ENCODE measurements around the gene CSRP1. TPM values are rescaled to one million over a fixed set of nuclear protein-coding genes. Genes with fewer than 3 reads are reported as not detected.

Gene CSRP1
- total and polyA plus RNA-seq, 2 of the 13 experiments (the other 11 are each of a cell fraction or from before 2014, with no cell fraction given), result 17.7 to 68.9 TPM

DNA sequence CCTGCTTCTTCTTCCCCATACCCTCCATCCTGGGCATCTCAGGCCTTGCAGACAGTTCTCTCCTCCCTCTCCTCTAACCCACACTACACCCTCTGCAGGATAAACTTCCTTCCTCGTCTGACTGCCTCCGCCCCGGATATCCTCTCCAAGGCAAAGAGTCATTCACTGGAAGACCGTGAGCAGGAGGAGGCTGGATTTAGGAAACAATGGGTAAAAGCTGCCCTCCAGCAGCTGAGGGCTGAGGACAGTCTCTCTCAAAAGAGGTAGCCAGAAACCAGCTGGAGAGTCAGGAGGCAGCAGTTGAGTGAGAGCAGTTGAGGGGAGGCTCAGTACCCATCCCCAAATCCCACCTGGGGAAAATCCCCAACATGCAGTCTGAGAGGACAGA, 1.4 kb downstream of the CSRP1 start:
- Histone ChIP-seq H3K4me3 (replicated peaks in 1 of 3; ENCODE audit: insufficient read depth in 1 of 3, low read depth in 2 of 3, low read length in 3 of 3) (peak overlapping the region in 1 of 3 experiments; percentile 19; a peak in 2 of 6 replicates), H3K4me2 (ENCODE audit: low read depth, low read length) (peak overlapping the region; percentile 87), H3K79me2 (ENCODE audit: insufficient read depth, low read length) (no peaks in the 10 kb centered on the region), H3K9me3 (ENCODE audit: low read length) (no peaks in the 10 kb centered on the region), H3K36me3 (replicated peaks in 1 of 2; ENCODE audit: control insufficient read depth in 1 of 2, insufficient read depth in 2 of 2, low read length in 2 of 2) (no peaks in the 10 kb centered on the region), H3K27me3 (ENCODE audit: control insufficient read depth in 1 of 2, insufficient read depth in 2 of 2, low read length in 2 of 2) (no peaks in the 10 kb centered on the region; a peak in 1 of 5 replicates), H4K20me1 (ENCODE audit: insufficient read depth, low read length) (no peaks in the 10 kb centered on the region), H3K9ac (ENCODE audit: insufficient read depth, low read depth, low read length) (no peak overlapping the region), H3K27ac (ENCODE audit: extremely low read length, insufficient read depth, low read length) (no peak overlapping the region), H3K4me1 (ENCODE audit: insufficient read depth, low read length) (peaks cover 68% of the 10 kb centered on the region), H2AFZ (ENCODE audit: low read length) (no peak overlapping the region)
- in situ Hi-C loops (cut with HindIII; ENCODE audit: extremely low pct_ligation_motif_present, low pct_unique_long_range_greater_than_20kb) (no loop called here), intact Hi-C loops (cut with micrococcal nuclease; ENCODE audit: unreplicated experiment) (no loop called here)
- TF ChIP-seq, protein P1, sequence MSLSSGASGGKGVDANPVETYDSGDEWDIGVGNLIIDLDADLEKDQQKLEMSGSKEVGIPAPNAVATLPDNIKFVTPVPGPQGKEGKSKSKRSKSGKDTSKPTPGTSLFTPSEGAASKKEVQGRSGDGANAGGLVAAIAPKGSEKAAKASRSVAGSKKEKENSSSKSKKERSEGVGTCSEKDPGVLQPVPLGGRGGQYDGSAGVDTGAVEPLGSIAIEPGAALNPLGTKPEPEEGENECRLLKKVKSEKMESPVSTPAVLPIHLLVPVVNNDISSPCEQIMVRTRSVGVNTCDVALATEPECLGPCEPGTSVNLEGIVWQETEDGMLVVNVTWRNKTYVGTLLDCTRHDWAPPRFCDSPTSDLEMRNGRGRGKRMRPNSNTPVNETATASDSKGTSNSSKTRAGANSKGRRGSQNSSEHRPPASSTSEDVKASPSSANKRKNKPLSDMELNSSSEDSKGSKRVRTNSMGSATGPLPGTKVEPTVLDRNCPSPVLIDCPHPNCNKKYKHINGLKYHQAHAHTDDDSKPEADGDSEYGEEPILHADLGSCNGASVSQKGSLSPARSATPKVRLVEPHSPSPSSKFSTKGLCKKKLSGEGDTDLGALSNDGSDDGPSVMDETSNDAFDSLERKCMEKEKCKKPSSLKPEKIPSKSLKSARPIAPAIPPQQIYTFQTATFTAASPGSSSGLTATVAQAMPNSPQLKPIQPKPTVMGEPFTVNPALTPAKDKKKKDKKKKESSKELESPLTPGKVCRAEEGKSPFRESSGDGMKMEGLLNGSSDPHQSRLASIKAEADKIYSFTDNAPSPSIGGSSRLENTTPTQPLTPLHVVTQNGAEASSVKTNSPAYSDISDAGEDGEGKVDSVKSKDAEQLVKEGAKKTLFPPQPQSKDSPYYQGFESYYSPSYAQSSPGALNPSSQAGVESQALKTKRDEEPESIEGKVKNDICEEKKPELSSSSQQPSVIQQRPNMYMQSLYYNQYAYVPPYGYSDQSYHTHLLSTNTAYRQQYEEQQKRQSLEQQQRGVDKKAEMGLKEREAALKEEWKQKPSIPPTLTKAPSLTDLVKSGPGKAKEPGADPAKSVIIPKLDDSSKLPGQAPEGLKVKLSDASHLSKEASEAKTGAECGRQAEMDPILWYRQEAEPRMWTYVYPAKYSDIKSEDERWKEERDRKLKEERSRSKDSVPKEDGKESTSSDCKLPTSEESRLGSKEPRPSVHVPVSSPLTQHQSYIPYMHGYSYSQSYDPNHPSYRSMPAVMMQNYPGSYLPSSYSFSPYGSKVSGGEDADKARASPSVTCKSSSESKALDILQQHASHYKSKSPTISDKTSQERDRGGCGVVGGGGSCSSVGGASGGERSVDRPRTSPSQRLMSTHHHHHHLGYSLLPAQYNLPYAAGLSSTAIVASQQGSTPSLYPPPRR (CRISPR knock-in tag; IDR thresholded peaks at IDR 0.05; ENCODE audit: borderline replicate concordance), result no peak
- TF ChIP-seq ZNF549 (CRISPR knock-in tag; IDR thresholded peaks at IDR 0.05) (no peak), NFE2L1 (CRISPR knock-in tag; IDR thresholded peaks at IDR 0.05; ENCODE audit: borderline replicate concordance) (no peak), ZNF660 (CRISPR knock-in tag; IDR thresholded peaks at IDR 0.05; ENCODE audit: borderline replicate concordance, low read depth) (no peak), FOXA3 (CRISPR knock-in tag; IDR thresholded peaks at IDR 0.05) (no peak), PHF5A (CRISPR knock-in tag; IDR thresholded peaks at IDR 0.05; ENCODE audit: low read depth, unreplicated experiment) (no peak)
- POLR2A ChIA-PET, result interaction anchor here (1.8 kb wide), 1 partner anchor 10 kb away, joined by 5 read pairs; no protein-coding TSS in a partner anchor
- FAIRE-seq, result no peak
- BruUV-seq (replicated peaks), result no TSS peak
- no peak for ATAC-seq
- WGBS (ENCODE audit: low lambda C conversion rate), result 27% methylated on average over 4 of the region's 4 CpGs
- CTCF ChIA-PET (ENCODE audit: low intra/inter-chr PET ratio, low total read pairs), result interaction anchor here (2.5 kb wide), 1 partner anchor 23 kb away, joined by 5 read pairs; no protein-coding TSS in a partner anchor
- DNase-seq (ENCODE audit: low spot score), result no peak
